Measurements from ENCODE around the gene CPNE4. TPM values are rescaled to one million over a fixed set of nuclear protein-coding genes. Genes with fewer than 3 reads are reported as not detected.
"Not testable (repeated sequence)": the region's sequence is repeated elsewhere in the genome, so short reads cannot be mapped to it uniquely, and the experiment has no call there.

CPNE4 gene
- total and polyA plus RNA-seq, 8 donors, result 0.15 to 8.9 (median 1.7) TPM

- Histone ChIP-seq H3K27me3 (no peaks in the 10 kb centered on the region), H3K36me3 (no peaks in the 10 kb centered on the region), H3K9me3 (no peaks in the 10 kb centered on the region), H3K27ac (no peak overlapping the region), H3K4me3 (no peak overlapping the region), H3K4me1 (no peaks in the 10 kb centered on the region)
- TF ChIP-seq POLR2A (IDR thresholded peaks at IDR 0.05) (no peak), EP300 (IDR thresholded peaks at IDR 0.05) (no peak), POLR2AphosphoS5 (IDR thresholded peaks at IDR 0.05) (no peak), CTCF (IDR thresholded peaks at IDR 0.05) (no peak)
- no peak for DNase-seq
- 37 to 57% (median 44%) methylated on average over 4 of the region's 4 CpGs for WGBS, 5 donors
- intact Hi-C loops (cut with DNase I; ENCODE audit: low total_unique reads), result no loop called here
Measured at GRCh38 chr3:131973731-131974130, 61.1 kb downstream of the CPNE4 start.

- intact Hi-C loops (cut with DNase I; ENCODE audit: low total_unique reads), result no loop called here
- no peaks in the 10 kb centered on the region for H3K27me3 ChIP-seq
- no peaks in the 10 kb centered on the region for H3K9me3 ChIP-seq
- H3K4me1 ChIP-seq, result no peaks in the 10 kb centered on the region
- no peaks in the 10 kb centered on the region for H3K36me3 ChIP-seq
- no peak overlapping the region for H3K27ac ChIP-seq
- no peak overlapping the region for H3K4me3 ChIP-seq
- DNase-seq, result no peak
- no peak for TF ChIP-seq POLR2AphosphoS5 (IDR thresholded peaks at IDR 0.05)
- 60 to 71% (median 66%) methylated on average over 4 of the region's 4 CpGs for WGBS, 5 donors
Measured at GRCh38 chr3:131972550-131972949, 62.3 kb downstream of the CPNE4 start.

- no peak for DNase-seq
- Histone ChIP-seq H3K4me1 (no peaks in the 10 kb centered on the region), H3K9me3 (no peaks in the 10 kb centered on the region), H3K27me3 (no peaks in the 10 kb centered on the region), H3K27ac (no peak overlapping the region), H3K4me3 (no peak overlapping the region), H3K36me3 (no peaks in the 10 kb centered on the region)
- intact Hi-C loops (cut with DNase I; ENCODE audit: low total_unique reads), result no loop called here
- 83 to 92% (median 89%) methylated on average over 3 of the region's 3 CpGs for whole genome bisulfite sequencing, 5 donors
- TF ChIP-seq CTCF (IDR thresholded peaks at IDR 0.05) (no peak), EP300 (IDR thresholded peaks at IDR 0.05) (no peak), POLR2A (IDR thresholded peaks at IDR 0.05) (no peak), POLR2AphosphoS5 (IDR thresholded peaks at IDR 0.05) (no peak)
Measured at GRCh38 chr3:131972091-131972490, 62.7 kb downstream of the CPNE4 start.

GRCh38 chr3:131963442-131963841 lies 71.4 kb downstream of the CPNE4 start:
- peaks cover 0 to 10% (median 0%) of the 10 kb centered on the region in 4 donors for H3K4me1 ChIP-seq
- H3K9me3 ChIP-seq; intact Hi-C loops (cut with DNase I; ENCODE audit: low total_unique reads); H3K27me3 ChIP-seq; H3K4me3 ChIP-seq; H3K27ac ChIP-seq; DNase-seq; H3K36me3 ChIP-seq: not testable (repeated sequence)
- WGBS, 5 donors, result 59 to 76% (median 70%) methylated on average over 8 of the region's 8 CpGs

GRCh38 chr3:131962982-131963381 lies 71.8 kb downstream of the CPNE4 start:
- Histone ChIP-seq H3K9me3 (peaks cover 0 to 4% (median 2%) of the 10 kb centered on the region in 4 donors), H3K27me3 (peaks cover 0 to 7% (median 0%) of the 10 kb centered on the region in 3 donors), H3K4me3 (no peak overlapping the region), H3K4me1 (peaks cover 0 to 10% (median 0%) of the 10 kb centered on the region in 4 donors), H3K36me3 (no peaks in the 10 kb centered on the region), H3K27ac (no peak overlapping the region)
- DNase-seq, result no peak
- TF ChIP-seq CTCF (IDR thresholded peaks at IDR 0.05), result no peak
- TF ChIP-seq EP300 (IDR thresholded peaks at IDR 0.05), result no peak
- TF ChIP-seq POLR2A (IDR thresholded peaks at IDR 0.05), result no peak
- no peak for TF ChIP-seq POLR2AphosphoS5 (IDR thresholded peaks at IDR 0.05)
- WGBS, 5 donors, result 83 to 93% (median 88%) methylated on average over 4 to 5 of the region's 5 CpGs
- intact Hi-C loops (cut with DNase I; ENCODE audit: low total_unique reads), result no loop called here

Measured in stomach (tissue), 9 donors.